Esophagus squamous epithelium (tissue), 5 donors: Measurements from ENCODE around the gene TFDP2. TPM values are rescaled to one million over a fixed set of nuclear protein-coding genes. Genes with fewer than 3 reads are reported as not detected.

Experiments used
- DNase-seq: peaks from one replicate; lab custom pipeline; 2025; lab: John Stamatoyannopoulos, UW
- H3K27ac ChIP-seq, 4 donors: fragments of 200-600 bp; sonication (generic); one replicate each; pipeline ENCODE4 v1.5.1; 2016 to 2019; ENCODE audit warnings: mild to moderate bottlenecking in 1 of 4
- H3K27me3 ChIP-seq, 4 donors: fragments of 200-600 bp; sonication (generic); 1 replicate in 3 of 4; 2 replicates in 1 of 4; pipeline versions ENCODE4 v1.5.1 to v1.6.0; 2017 to 2021; ENCODE audit warnings: antibody characterized with exemption in 1 of 4
- H3K36me3 ChIP-seq, 3 donors: fragments of 200-600 bp; sonication (generic); one replicate each; pipeline ENCODE4 v1.5.1; 2016 to 2019
- H3K4me1 ChIP-seq, 3 donors: fragments of 200-600 bp; sonication (generic); one replicate each; pipeline ENCODE4 v1.5.1; 2017 to 2019
- H3K4me3 ChIP-seq, 4 donors: fragments of 200-600 bp; sonication (generic); 1 replicate in 3 of 4; 2 replicates in 1 of 4; pipeline ENCODE4 v1.5.1; 2016 to 2019; ENCODE audit warnings: mild to moderate bottlenecking in 2 of 4, moderate library complexity in 1 of 4
- H3K9me3 ChIP-seq, 3 donors: fragments of 200-600 bp; sonication (generic); one replicate each; pipeline ENCODE4 v1.5.1; 2016 to 2019
- CTCF ChIP-seq, 6 experiments: fragments of 450-650 bp in 4 of 6; fragments of 200-600 bp in 2 of 6; sonication (generic) in 2 of 6; IDR thresholded peaks; one replicate each; pipeline ENCODE4 v1.5.1; 2016 to 2019; ENCODE audit warnings: antibody characterized with exemption in 6 of 6, mild to moderate bottlenecking in 4 of 6, moderate library complexity in 4 of 6
- POLR2A ChIP-seq, 4 donors: fragments of 450-650 bp; IDR thresholded peaks; one replicate each; pipeline ENCODE4 v1.6.1; 2017; ENCODE audit warnings: antibody characterized with exemption in 4 of 4, mild to moderate bottlenecking in 4 of 4, moderate library complexity in 3 of 4
- WGBS, 2 donors: methylation state at CpG; one replicate each; pipeline ENCODE4 v1.1.5; 2018; 5-methylcytosine and 5-hydroxymethylcytosine counted together
- intact Hi-C: fragments of 100-400 bp; cut with DNase I; formaldehyde crosslinking; loops from one replicate; pipeline ENCODE4 v1.15.0; 2022
- total RNA-seq, 4 donors: library from RNA; depleted of rRNA; stranded (reverse); fragments of >200 nt; gene quantifications; one replicate each; pipeline ENCODE4 v1.1.0, GENCODE V29; 2016
- donor health status: DM: yes; HTN: yes; CAD: no.

Gene TFDP2
- total RNA-seq, 4 donors from 2014 or later, result 13.1 to 37.6 (median 18.6) TPM

GRCh38 chr3:141938011-141938500 is 211.3 kb downstream of the TFDP2 start:
- no peaks in the 10 kb centered on the region for H3K9me3 ChIP-seq
- peaks cover 0 to 58% (median 8%) of the 10 kb centered on the region in 3 donors for H3K4me1 ChIP-seq
- H3K36me3 ChIP-seq, result no peaks in the 10 kb centered on the region
- TF ChIP-seq POLR2A (IDR thresholded peaks at IDR 0.05), result no peak
- no peak for TF ChIP-seq CTCF (IDR thresholded peaks at IDR 0.05)
- intact Hi-C loops, result no loop called here
- H3K27me3 ChIP-seq, result no peaks in the 10 kb centered on the region
- peak overlapping the region; percentile 66 to 85 (median 83) for H3K27ac ChIP-seq
- peak overlapping the region in 3 of 4 donors; percentile 1 to 16 (median 9) for H3K4me3 ChIP-seq
- 22 to 68% methylated on average over 15 to 16 of the region's 20 CpGs for WGBS, 2 donors
- no peak for DNase-seq

DNA sequence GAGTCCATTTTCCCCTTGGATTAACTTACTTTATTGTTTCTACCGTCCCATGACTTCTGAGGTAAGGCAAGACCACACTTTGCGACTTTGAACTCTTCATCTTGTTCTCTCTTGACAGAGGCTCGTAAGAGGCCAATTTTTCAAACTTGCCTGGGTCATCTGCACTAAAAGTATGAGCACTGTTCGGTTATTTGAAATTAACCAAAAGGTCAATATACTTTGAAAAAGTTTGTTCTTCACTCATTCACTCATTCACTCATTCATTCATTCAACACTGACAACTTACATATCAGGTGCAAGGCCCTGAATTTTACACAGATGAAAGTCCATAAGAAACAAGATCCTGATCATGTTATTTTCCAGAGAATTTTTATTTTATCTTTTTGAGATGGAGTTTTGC is 215.0 kb downstream of the TFDP2 start:
- no peaks in the 10 kb centered on the region for H3K27me3 ChIP-seq
- H3K9me3 ChIP-seq, result no peaks in the 10 kb centered on the region
- peaks cover 0 to 33% (median 0%) of the 10 kb centered on the region in 3 donors for H3K4me1 ChIP-seq
- intact Hi-C loops, result no loop called here
- H3K4me3 ChIP-seq, result no peak overlapping the region
- no peaks in the 10 kb centered on the region for H3K36me3 ChIP-seq
- DNase-seq, result no peak
- WGBS, 2 donors, result 80 to 81% methylated on average over 4 of the region's 4 CpGs
- no peak overlapping the region for H3K27ac ChIP-seq
- TF ChIP-seq CTCF (IDR thresholded peaks at IDR 0.05), result no peak
- no peak for TF ChIP-seq POLR2A (IDR thresholded peaks at IDR 0.05)

GRCh38 chr3:141933421-141934300 is 215.7 kb downstream of the TFDP2 start:
- no peak overlapping the region for H3K27ac ChIP-seq
- no peak overlapping the region for H3K4me3 ChIP-seq
- intact Hi-C loops, result no loop called here
- no peaks in the 10 kb centered on the region for H3K27me3 ChIP-seq
- H3K4me1 ChIP-seq, result peaks cover 0 to 26% (median 0%) of the 10 kb centered on the region in 3 donors
- no peaks in the 10 kb centered on the region for H3K9me3 ChIP-seq
- no peak for DNase-seq
- WGBS, 2 donors, result 68 to 74% methylated on average over 13 to 15 of the region's 16 CpGs
- TF ChIP-seq CTCF (IDR thresholded peaks at IDR 0.05), result no peak
- no peak for TF ChIP-seq POLR2A (IDR thresholded peaks at IDR 0.05)
- peaks cover 0 to 6% (median 0%) of the 10 kb centered on the region in 3 donors for H3K36me3 ChIP-seq

GRCh38 chr3:141930801-141931200 is 218.5 kb downstream of the TFDP2 start:
- Histone ChIP-seq H3K27me3 (no peaks in the 10 kb centered on the region), H3K4me3 (no peak overlapping the region), H3K4me1 (peaks cover 0 to 4% (median 0%) of the 10 kb centered on the region in 3 donors), H3K9me3 (no peaks in the 10 kb centered on the region), H3K27ac (no peak overlapping the region), H3K36me3 (peaks cover 0 to 34% (median 0%) of the 10 kb centered on the region in 3 donors)
- intact Hi-C loops, result no loop called here
- TF ChIP-seq POLR2A (IDR thresholded peaks at IDR 0.05), result no peak
- TF ChIP-seq CTCF (IDR thresholded peaks at IDR 0.05), result no peak
- DNase-seq, result no peak
- 95 to 100% methylated on average over 2 to 4 of the region's 4 CpGs for WGBS, 2 donors
